Adrenal gland (tissue), 12 donors: Measurements from ENCODE around the gene AK8. TPM values are rescaled to one million over a fixed set of nuclear protein-coding genes. Genes with fewer than 3 reads are reported as not detected.

ENCODE experiments used
- DNase-seq, 7 donors: peaks; one replicate each; pipeline ENCODE4 v3.0.0-alpha.2; 2019 to 2020
- H3K27ac ChIP-seq, 5 donors: fragments of 200-600 bp; sonication (generic) in 4 of 5; 1 replicate in 3 of 5; 2 replicates in 2 of 5; pipeline versions ENCODE4 v1.5.1 to v1.8.0; 2016 to 2020; ENCODE audit warnings: mild to moderate bottlenecking in 1 of 5
- H3K27me3 ChIP-seq: fragments of 200-600 bp; 2 replicates; pipeline ENCODE4 v1.8.0; 2021
- H3K36me3 ChIP-seq, 2 donors: fragments of 200-600 bp; replicated peaks in 1 of 2; 1 replicate in 1 of 2; 2 replicates in 1 of 2; pipeline versions ENCODE4 v1.5.1 to v1.8.0; 2018 to 2022
- H3K4me1 ChIP-seq, 2 donors: fragments of 200-600 bp; replicated peaks in 1 of 2; 1 replicate in 1 of 2; 2 replicates in 1 of 2; pipeline versions ENCODE4 v1.5.1 to v1.8.0; 2018 to 2021
- H3K4me3 ChIP-seq, 4 donors: fragments of 200-600 bp; sonication (generic) in 3 of 4; one replicate each; pipeline ENCODE4 v1.5.1; 2016 to 2018
- H3K9me3 ChIP-seq, 3 donors: fragments of 200-600 bp; sonication (generic) in 1 of 3; replicated peaks in 1 of 3; 1 replicate in 2 of 3; 2 replicates in 1 of 3; pipeline versions ENCODE4 v1.5.1 to v1.8.0; 2016 to 2021
- CTCF ChIP-seq, 6 experiments: fragments of 450-650 bp in 4 of 6; fragments of 200-600 bp in 2 of 6; sonication (generic) in 1 of 6; IDR thresholded peaks; 1 replicate in 5 of 6; 2 replicates in 1 of 6; pipeline versions ENCODE4 v1.5.1 to v1.8.0; 2016 to 2021; ENCODE audit warnings: antibody characterized with exemption in 6 of 6, mild to moderate bottlenecking in 2 of 6, moderate library complexity in 1 of 6
- POLR2A ChIP-seq, 2 donors: fragments of 450-650 bp; IDR thresholded peaks; one replicate each; pipeline ENCODE4 v1.6.1; 2017; ENCODE audit warnings: antibody characterized with exemption in 2 of 2, mild to moderate bottlenecking in 2 of 2, moderate library complexity in 1 of 2
- WGBS, 4 donors: extraction: QIAGEN DNeasy Blood & Tissue Kit in 2 of 4; methylation state at CpG; one replicate each; pipeline versions ENCODE4 v1.1.5 to v1.1.7; 2013 to 2017; 5-methylcytosine and 5-hydroxymethylcytosine counted together
- intact Hi-C, 2 donors: fragments of 100-400 bp; cut with DNase I; formaldehyde crosslinking; loops; one replicate each; pipeline versions ENCODE4 v1.14.1 to v1.15.0; 2022 to 2023
- polyA plus RNA-seq, 3 donors: library from polyadenylated mRNA; stranded (reverse); fragments of 200-250 nt in 2 of 3; fragments of 350-450 nt in 1 of 3; fragmentation: Illumina TruSeq in 1 of 3; extraction: RNeasy Lipid Tissue Mini Kit (QIAGEN cat#74804) in 1 of 3; gene quantifications; one replicate each; pipeline ENCODE4 v1.2.3, GENCODE V29; 2013 to 2014
- total RNA-seq, 9 donors: library from RNA; depleted of rRNA in 4 of 9; stranded (reverse); fragments of >200 nt in 4 of 9; fragments of 120-200 nt in 1 of 9; fragmentation: NEBNext Ultra II Directional in 1 of 9; extraction: Animal tissue kit (Norgen Biotek cat#: 25700) in 1 of 9; gene quantifications; one replicate each; pipeline versions ENCODE4 v1.1.0 to v1.2.4, GENCODE V29; 2013 to 2023
- donor health status: healthy with polysubstance abuse.
- donor health status: Bipolar disorder and iron deficiency.
- donor health status: DM: yes; HTN: yes; CAD: no.
- donor health status: DM: no; HTN: no; CAD: no.
- donor health status: DM: no; HTN: no; CAD: no.
- donor health status: DM: yes; HTN: yes; CAD: no.

The AK8 gene
- total and polyA plus RNA-seq, 12 donors, result 0.69 to 6.0 (median 1.5) TPM

GRCh38 chr9:132788378-132788777 lies 89.7 kb downstream of the AK8 start:
- no peaks in the 10 kb centered on the region for H3K4me1 ChIP-seq
- H3K36me3 ChIP-seq, result no peaks in the 10 kb centered on the region
- H3K27me3 ChIP-seq, result no peaks in the 10 kb centered on the region
- no peak overlapping the region for H3K4me3 ChIP-seq
- no peak overlapping the region for H3K27ac ChIP-seq
- no peak for DNase-seq
- WGBS, 4 donors, result 62 to 85% (median 78%) methylated on average over 1 of the region's 1 CpG
- intact Hi-C loops, result no loop called here
- no peaks in the 10 kb centered on the region for H3K9me3 ChIP-seq
- no peak for TF ChIP-seq POLR2A (IDR thresholded peaks at IDR 0.05)
- no peak for TF ChIP-seq CTCF (IDR thresholded peaks at IDR 0.05)

GRCh38 chr9:132787748-132788159 lies 90.3 kb downstream of the AK8 start:
- DNase-seq, result no peak
- no peak overlapping the region for H3K27ac ChIP-seq

GRCh38 chr9:132784286-132784830 lies 93.7 kb downstream of the AK8 start:
- 85 to 92% (median 88%) methylated on average over 4 of the region's 4 CpGs for WGBS, 4 donors
- H3K27me3 ChIP-seq, result no peaks in the 10 kb centered on the region
- TF ChIP-seq CTCF (IDR thresholded peaks at IDR 0.05) (no peak), POLR2A (IDR thresholded peaks at IDR 0.05) (no peak)

More at GRCh38 chr9:132787748-132788159, 90.3 kb downstream of the AK8 start:
- no peak overlapping the region for H3K4me3 ChIP-seq
- WGBS, 4 donors, result 85 to 100% (median 97%) methylated on average over 1 of the region's 1 CpG
- no peaks in the 10 kb centered on the region for H3K36me3 ChIP-seq
- H3K27me3 ChIP-seq, result no peaks in the 10 kb centered on the region
- intact Hi-C loops, result no loop called here
- H3K4me1 ChIP-seq, result no peaks in the 10 kb centered on the region
- TF ChIP-seq CTCF (IDR thresholded peaks at IDR 0.05) (no peak), POLR2A (IDR thresholded peaks at IDR 0.05) (no peak)
- no peaks in the 10 kb centered on the region for H3K9me3 ChIP-seq

GRCh38 chr9:132783006-132783405 lies 95.1 kb downstream of the AK8 start:
- no peak overlapping the region for H3K27ac ChIP-seq
- no peaks in the 10 kb centered on the region for H3K36me3 ChIP-seq
- no peaks in the 10 kb centered on the region for H3K27me3 ChIP-seq
- TF ChIP-seq POLR2A (IDR thresholded peaks at IDR 0.05) (no peak), CTCF (IDR thresholded peaks at IDR 0.05) (no peak)
- intact Hi-C loops, result no loop called here
- WGBS, 4 donors, result 65 to 84% (median 68%) methylated on average over 4 of the region's 4 CpGs
- peak in 1 of 7 donors; percentile 7 for DNase-seq
- H3K9me3 ChIP-seq, result no peaks in the 10 kb centered on the region
- H3K4me1 ChIP-seq, result peaks cover 9 to 10% of the 10 kb centered on the region in 2 donors
- H3K4me3 ChIP-seq, result no peak overlapping the region

More at GRCh38 chr9:132784286-132784830, 93.7 kb downstream of the AK8 start:
- Histone ChIP-seq H3K4me3 (no peak overlapping the region), H3K4me1 (peaks cover 9 to 10% of the 10 kb centered on the region in 2 donors), H3K27ac (no peak overlapping the region), H3K9me3 (no peaks in the 10 kb centered on the region), H3K36me3 (no peaks in the 10 kb centered on the region)
- intact Hi-C loops, result no loop called here
- DNase-seq, result peak in 2 of 7 donors; percentile 5 to 23
